Esophagus muscularis mucosa (tissue), 4 donors: Measurements from ENCODE around the gene CDIPT. TPM values are rescaled to one million over a fixed set of nuclear protein-coding genes. Genes with fewer than 3 reads are reported as not detected.
"Not testable (repeated sequence)": the region's sequence is repeated elsewhere in the genome, so short reads cannot be mapped to it uniquely, and the experiment has no call there.

Source experiments
- DNase-seq: peaks from one replicate; pipeline ENCODE4 v3.0.0-alpha.2; 2017; ENCODE audit errors: extremely low spot score
- H3K27ac ChIP-seq, 4 donors: fragments of 200-600 bp; sonication (generic); replicated peaks in 1 of 4; 1 replicate in 3 of 4; 2 replicates in 1 of 4; pipeline ENCODE4 v1.5.1; 2016 to 2019; ENCODE audit warnings: mild to moderate bottlenecking in 1 of 4
- H3K27me3 ChIP-seq, 4 donors: fragments of 200-600 bp; sonication (generic); one replicate each; pipeline versions ENCODE4 v1.5.1 to v1.6.0; 2016 to 2019
- H3K36me3 ChIP-seq, 4 donors: fragments of 200-600 bp; sonication (generic); one replicate each; pipeline ENCODE4 v1.5.1; 2016 to 2019
- H3K4me1 ChIP-seq, 4 donors: fragments of 200-600 bp; sonication (generic); one replicate each; pipeline ENCODE4 v1.5.1; 2016 to 2019
- H3K4me3 ChIP-seq, 4 donors: fragments of 200-600 bp; sonication (generic); 1 replicate in 2 of 4; 2 replicates in 2 of 4; pipeline ENCODE4 v1.5.1; 2016 to 2019; ENCODE audit warnings: mild to moderate bottlenecking in 4 of 4, moderate library complexity in 1 of 4
- H3K9me3 ChIP-seq, 4 donors: fragments of 200-600 bp; sonication (generic); 1 replicate in 3 of 4; 2 replicates in 1 of 4; pipeline ENCODE4 v1.5.1; 2016 to 2019
- EP300 ChIP-seq: sonication (generic); formaldehyde crosslinking; IDR thresholded peaks from one replicate; pipeline ENCODE4 v1.6.1; 2017; ENCODE audit warnings: antibody characterized with exemption
- POLR2A ChIP-seq: fragments of 450-650 bp; IDR thresholded peaks from one replicate; pipeline ENCODE4 v1.6.1; 2017; ENCODE audit warnings: antibody characterized with exemption, moderate library complexity, mild to moderate bottlenecking, low read depth
- POLR2AphosphoS5 ChIP-seq, 2 donors: sonication (generic); formaldehyde crosslinking; IDR thresholded peaks; one replicate each; pipeline ENCODE4 v1.6.1; 2017; ENCODE audit warnings: antibody characterized with exemption in 2 of 2
- WGBS: methylation state at CpG from one replicate; pipeline ENCODE4 v1.1.5; 2018; 5-methylcytosine and 5-hydroxymethylcytosine counted together
- intact Hi-C: fragments of 100-400 bp; cut with DNase I; formaldehyde crosslinking; loops from one replicate; pipeline ENCODE4 v1.15.1; 2023
- total RNA-seq, 4 donors: library from RNA; depleted of rRNA; stranded (reverse); fragments of >200 nt; gene quantifications; one replicate each; pipeline versions ENCODE4 v1.1.0 to v1.2.1, GENCODE V29; 2016
- TF ChIP-seq, protein P1 (sequence below), 3 experiments: fragments of 200-600 bp in 2 of 3; fragments of 450-650 bp in 1 of 3; sonication (generic) in 2 of 3; IDR thresholded peaks; one replicate each; pipeline ENCODE4 v1.5.1; 2017 to 2019; ENCODE audit warnings: antibody characterized with exemption in 3 of 3, mild to moderate bottlenecking in 2 of 3, moderate library complexity in 1 of 3

The CDIPT gene
- total RNA-seq, 4 donors from 2014 or later, result 105 to 178 (median 141) TPM

DNA sequence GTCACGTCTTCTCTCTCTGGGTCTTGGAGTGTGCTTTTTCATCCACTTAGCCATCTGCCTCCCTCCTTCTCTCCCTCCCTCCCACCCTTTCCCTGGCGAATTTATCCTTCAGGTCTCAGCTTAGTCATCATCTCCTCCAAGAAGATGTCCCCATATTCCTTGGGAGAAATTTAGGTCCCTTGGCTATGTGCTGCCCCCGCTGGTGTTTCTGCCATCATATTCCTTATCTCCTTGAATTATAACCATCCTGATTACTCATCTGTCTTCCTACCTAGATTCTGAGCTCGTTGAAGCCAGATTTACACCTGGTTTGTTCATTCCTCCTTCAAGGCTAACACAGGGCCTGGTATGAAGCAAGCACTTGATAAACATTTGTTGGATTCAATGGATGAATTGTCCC, 31.3 kb upstream of the CDIPT start:
- TF ChIP-seq, protein P1, sequence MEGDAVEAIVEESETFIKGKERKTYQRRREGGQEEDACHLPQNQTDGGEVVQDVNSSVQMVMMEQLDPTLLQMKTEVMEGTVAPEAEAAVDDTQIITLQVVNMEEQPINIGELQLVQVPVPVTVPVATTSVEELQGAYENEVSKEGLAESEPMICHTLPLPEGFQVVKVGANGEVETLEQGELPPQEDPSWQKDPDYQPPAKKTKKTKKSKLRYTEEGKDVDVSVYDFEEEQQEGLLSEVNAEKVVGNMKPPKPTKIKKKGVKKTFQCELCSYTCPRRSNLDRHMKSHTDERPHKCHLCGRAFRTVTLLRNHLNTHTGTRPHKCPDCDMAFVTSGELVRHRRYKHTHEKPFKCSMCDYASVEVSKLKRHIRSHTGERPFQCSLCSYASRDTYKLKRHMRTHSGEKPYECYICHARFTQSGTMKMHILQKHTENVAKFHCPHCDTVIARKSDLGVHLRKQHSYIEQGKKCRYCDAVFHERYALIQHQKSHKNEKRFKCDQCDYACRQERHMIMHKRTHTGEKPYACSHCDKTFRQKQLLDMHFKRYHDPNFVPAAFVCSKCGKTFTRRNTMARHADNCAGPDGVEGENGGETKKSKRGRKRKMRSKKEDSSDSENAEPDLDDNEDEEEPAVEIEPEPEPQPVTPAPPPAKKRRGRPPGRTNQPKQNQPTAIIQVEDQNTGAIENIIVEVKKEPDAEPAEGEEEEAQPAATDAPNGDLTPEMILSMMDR (IDR thresholded peaks at IDR 0.05), result no peak
- TF ChIP-seq POLR2AphosphoS5 (IDR thresholded peaks at IDR 0.05) (no peak), EP300 (no peak), POLR2A (no peak)
- Histone ChIP-seq H3K27me3 (peaks cover 0 to 38% (median 22%) of the 10 kb centered on the region in 4 donors), H3K27ac (no peak overlapping the region), H3K4me1 (peaks cover 0 to 8% (median 3%) of the 10 kb centered on the region in 4 donors), H3K9me3 (no peaks in the 10 kb centered on the region), H3K4me3 (no peak overlapping the region), H3K36me3 (no peaks in the 10 kb centered on the region)
- intact Hi-C loops, result no loop called here
- 77% methylated on average over 4 of the region's 4 CpGs for WGBS
- DNase-seq, result no peak

DNA sequence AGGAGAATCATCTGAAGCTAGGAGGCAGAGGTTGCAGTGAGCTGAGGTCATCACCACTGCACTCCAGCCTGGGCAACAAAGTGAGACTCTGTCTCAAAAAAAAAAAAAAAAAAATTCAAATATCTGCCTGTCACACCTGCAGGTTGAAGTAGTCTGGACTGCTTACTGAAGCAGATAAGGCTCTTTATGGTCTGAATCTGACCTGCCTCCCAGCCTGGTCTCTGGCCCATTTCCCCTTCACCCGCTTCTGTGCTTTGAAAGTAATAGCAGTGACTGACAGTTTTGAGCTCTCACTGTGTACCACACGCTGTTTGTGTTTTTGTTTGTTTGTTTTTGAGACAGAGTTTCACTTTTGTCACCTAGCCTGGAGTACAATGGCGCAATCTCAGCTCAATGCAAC, 30.5 kb upstream of the CDIPT start:
- Histone ChIP-seq H3K9me3 (no peaks in the 10 kb centered on the region), H3K36me3 (no peaks in the 10 kb centered on the region), H3K4me1 (no peaks in the 10 kb centered on the region), H3K4me3 (no peak overlapping the region), H3K27me3 (peaks cover 0 to 30% (median 16%) of the 10 kb centered on the region in 4 donors), H3K27ac (no peak overlapping the region)
- no peak for DNase-seq
- TF ChIP-seq, protein P1 (IDR thresholded peaks at IDR 0.05), result no peak
- no peak for TF ChIP-seq POLR2AphosphoS5 (IDR thresholded peaks at IDR 0.05)
- no peak for TF ChIP-seq POLR2A
- TF ChIP-seq EP300, result no peak
- intact Hi-C loops, result no loop called here
- 88% methylated on average over 3 of the region's 3 CpGs for WGBS

DNA sequence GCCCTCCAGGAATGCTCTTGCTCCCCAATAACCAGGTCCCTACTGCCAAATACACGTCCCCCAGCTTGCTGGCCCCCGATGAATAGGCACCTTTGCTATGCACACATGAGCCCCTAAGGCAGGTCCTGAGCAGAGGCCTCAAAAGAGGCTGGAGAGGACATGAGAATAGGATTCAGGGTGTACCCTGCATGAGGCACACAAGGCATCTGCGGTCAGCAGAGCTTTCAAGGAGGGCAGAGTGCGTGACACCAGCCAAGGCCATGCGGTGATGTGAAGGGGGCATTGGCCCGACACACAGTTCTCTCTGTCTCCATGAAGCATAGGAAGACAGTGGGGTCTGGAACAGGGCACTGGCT, 29.4 kb upstream of the CDIPT start:
- intact Hi-C loops, result no loop called here
- DNase-seq, result no peak
- Histone ChIP-seq H3K36me3 (no peaks in the 10 kb centered on the region), H3K4me3 (no peak overlapping the region), H3K27me3 (peaks cover 0 to 19% (median 5%) of the 10 kb centered on the region in 4 donors), H3K27ac (no peak overlapping the region), H3K4me1 (no peaks in the 10 kb centered on the region), H3K9me3 (no peaks in the 10 kb centered on the region)
- TF ChIP-seq EP300, result no peak
- TF ChIP-seq, protein P1 (IDR thresholded peaks at IDR 0.05), result no peak
- no peak for TF ChIP-seq POLR2AphosphoS5 (IDR thresholded peaks at IDR 0.05)
- TF ChIP-seq POLR2A, result no peak
- 83% methylated on average over 3 of the region's 6 CpGs for WGBS

DNA sequence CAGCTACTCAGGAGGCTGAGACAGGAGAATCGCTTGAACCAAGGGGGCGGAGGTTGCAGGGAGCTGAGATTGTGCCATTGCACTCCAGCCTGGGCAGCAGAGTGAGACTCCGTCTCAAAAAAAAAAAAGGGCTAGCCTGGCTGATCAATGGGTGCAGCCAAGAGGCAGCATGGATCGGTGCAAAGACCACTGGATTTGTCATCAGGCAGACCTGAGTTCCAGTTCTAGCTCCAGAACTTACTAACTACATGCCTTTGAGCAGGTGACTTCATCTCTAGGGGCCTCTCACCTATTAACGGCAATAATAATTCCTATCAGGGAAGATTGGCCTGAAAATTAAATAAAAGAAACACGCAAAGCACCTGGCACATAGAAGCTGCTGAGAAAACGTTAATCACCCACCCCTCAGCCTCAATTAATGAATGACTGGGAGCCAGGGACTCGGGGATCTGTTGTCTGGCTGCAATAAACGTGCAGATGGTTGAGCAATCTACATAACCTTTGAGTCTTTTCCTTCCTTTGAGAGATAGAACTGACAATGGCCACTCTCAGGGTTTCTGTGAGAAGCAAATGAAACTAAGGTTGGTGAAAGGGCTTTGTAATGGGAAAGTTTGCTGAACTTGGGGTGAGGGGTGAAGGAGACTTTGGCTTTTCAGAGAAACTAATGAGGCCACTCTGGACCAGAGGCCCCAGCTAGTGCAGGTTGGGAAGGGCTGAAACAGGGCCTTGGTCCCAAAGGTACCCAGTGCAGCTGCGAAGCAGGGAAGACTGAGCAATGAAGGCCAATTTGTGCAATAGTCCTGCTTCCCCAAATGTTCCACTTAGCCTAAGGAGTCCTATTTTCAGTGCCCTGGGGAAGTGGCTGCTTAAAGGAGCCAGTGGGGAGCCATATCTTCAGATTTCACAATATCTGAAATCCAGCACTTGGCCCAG, 28.8 kb upstream of the CDIPT start:
- WGBS, result 62% methylated on average over 10 of the region's 10 CpGs
- DNase-seq, result no peak
- Histone ChIP-seq H3K36me3 (no peaks in the 10 kb centered on the region), H3K4me1 (no peaks in the 10 kb centered on the region), H3K27me3 (peaks cover 0 to 13% (median 1%) of the 10 kb centered on the region in 4 donors), H3K4me3 (no peak overlapping the region), H3K9me3 (no peaks in the 10 kb centered on the region), H3K27ac (no peak overlapping the region)
- TF ChIP-seq EP300 (no peak), POLR2AphosphoS5 (IDR thresholded peaks at IDR 0.05) (no peak), POLR2A (no peak)
- intact Hi-C loops, result no loop called here

DNA sequence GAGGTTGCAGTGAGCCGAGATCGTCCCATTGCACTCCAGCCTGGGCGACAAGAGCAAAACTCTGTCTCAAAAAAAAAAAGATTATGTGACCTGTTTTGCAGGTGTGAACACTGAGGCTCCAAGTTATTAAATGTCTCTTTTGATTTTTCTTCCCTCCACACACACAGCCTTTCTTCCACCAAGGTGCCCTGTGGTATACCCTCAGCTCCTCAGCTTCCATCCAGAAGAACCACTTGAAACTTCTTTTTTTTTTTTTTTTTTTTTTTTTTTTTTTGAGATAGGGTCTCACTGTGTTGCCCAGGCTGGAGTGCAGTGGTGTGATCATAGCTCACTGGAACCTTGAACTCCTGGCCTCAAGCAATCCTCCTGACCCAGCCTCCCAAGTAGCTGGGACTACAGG, 26.3 kb upstream of the CDIPT start:
- H3K27me3 ChIP-seq, H3K4me1 ChIP-seq, H3K9me3 ChIP-seq, intact Hi-C loops, DNase-seq, H3K4me3 ChIP-seq, H3K36me3 ChIP-seq, H3K27ac ChIP-seq: not testable (repeated sequence)
- 89% methylated on average over 3 of the region's 3 CpGs for WGBS
